Astrocyte (in vitro differentiated cells and primary cell): Measurements from ENCODE around the gene RIMBP2.

Source experiments
- CTCF ChIP-seq: IDR thresholded peaks from 2 replicates; pipeline ENCODE4 v1.5.1; 2011; ENCODE audit warnings: low read depth, mild to moderate bottlenecking, inconsistent platforms, low read length, moderate library complexity; ENCODE audit not compliant: insufficient read depth
- EZH2 ChIP-seq: IDR thresholded peaks from 2 replicates; pipeline ENCODE4 v1.6.1; 2012; ENCODE audit warnings: mild to moderate bottlenecking, low read length, inconsistent platforms; ENCODE audit not compliant: insufficient read depth

- TF ChIP-seq EZH2 (no peak), CTCF (no peak)
These were observed 49.1 kb upstream of the RIMBP2 start for GRCh38 chr12:130765186-130765659.
